Glutamatergic neuron (in vitro differentiated cells): ENCODE measurements around the gene ATG10. TPM values are rescaled to one million over a fixed set of nuclear protein-coding genes. Genes with fewer than 3 reads are reported as not detected.

Source experiments
- DNase-seq: peaks from one replicate; pipeline ENCODE4 v3.0.0; 2022
- H3K27ac Mint-ChIP-seq: one replicate; pipeline ENCODE4 v1.8.0; 2020; ENCODE audit warnings: mild to moderate bottlenecking, mixed read lengths, inconsistent platforms; ENCODE audit not compliant: unreplicated experiment
- H3K27me3 Mint-ChIP-seq: one replicate; pipeline ENCODE4 v1.8.0; 2020; ENCODE audit warnings: mild to moderate bottlenecking, moderate library complexity, mixed read lengths, inconsistent platforms; ENCODE audit not compliant: unreplicated experiment
- H3K36me3 Mint-ChIP-seq: one replicate; pipeline ENCODE4 v1.8.0; 2020; ENCODE audit warnings: mild to moderate bottlenecking, mixed read lengths, inconsistent platforms; ENCODE audit not compliant: unreplicated experiment
- H3K4me1 Mint-ChIP-seq: one replicate; pipeline ENCODE4 v1.8.0; 2020; ENCODE audit warnings: mild to moderate bottlenecking, low read depth, mixed read lengths, inconsistent platforms; ENCODE audit not compliant: unreplicated experiment
- H3K4me3 Mint-ChIP-seq: one replicate; pipeline ENCODE4 v1.8.0; 2020; ENCODE audit warnings: mild to moderate bottlenecking, mixed read lengths, inconsistent platforms; ENCODE audit not compliant: unreplicated experiment
- H3K9me3 Mint-ChIP-seq: one replicate; pipeline ENCODE4 v1.8.0; 2020; ENCODE audit warnings: mild to moderate bottlenecking, moderate library complexity, mixed read lengths, inconsistent platforms; ENCODE audit not compliant: unreplicated experiment
- CTCF ChIP-seq: fragments of 200-600 bp; sonication (generic); IDR thresholded peaks from one replicate; pipeline ENCODE4 v1.5.0; 2021; ENCODE audit not compliant: partially characterized antibody, unreplicated experiment
- long read RNA-seq: library from polyadenylated mRNA; unstranded; transcript quantifications from one replicate; pipeline ENCODE4 v2.0.0, GENCODE V29; 2020; ENCODE audit not compliant: unreplicated experiment
- total RNA-seq: library from RNA; stranded (reverse); fragmentation: NEBNext Ultra II Directional; extraction: Animal tissue kit (Norgen Biotek cat#: 25700); gene quantifications from one replicate; pipeline ENCODE4 v1.2.1, GENCODE V29; 2021; ENCODE audit not compliant: unreplicated experiment

The ATG10 gene
- total RNA-seq, result 12.1 TPM
- long read RNA-seq, partial matches to known transcripts, result 1 of 6 reads
- long read RNA-seq, other reads (novel, unspliced or antisense), result 5 of 6 reads

DNA sequence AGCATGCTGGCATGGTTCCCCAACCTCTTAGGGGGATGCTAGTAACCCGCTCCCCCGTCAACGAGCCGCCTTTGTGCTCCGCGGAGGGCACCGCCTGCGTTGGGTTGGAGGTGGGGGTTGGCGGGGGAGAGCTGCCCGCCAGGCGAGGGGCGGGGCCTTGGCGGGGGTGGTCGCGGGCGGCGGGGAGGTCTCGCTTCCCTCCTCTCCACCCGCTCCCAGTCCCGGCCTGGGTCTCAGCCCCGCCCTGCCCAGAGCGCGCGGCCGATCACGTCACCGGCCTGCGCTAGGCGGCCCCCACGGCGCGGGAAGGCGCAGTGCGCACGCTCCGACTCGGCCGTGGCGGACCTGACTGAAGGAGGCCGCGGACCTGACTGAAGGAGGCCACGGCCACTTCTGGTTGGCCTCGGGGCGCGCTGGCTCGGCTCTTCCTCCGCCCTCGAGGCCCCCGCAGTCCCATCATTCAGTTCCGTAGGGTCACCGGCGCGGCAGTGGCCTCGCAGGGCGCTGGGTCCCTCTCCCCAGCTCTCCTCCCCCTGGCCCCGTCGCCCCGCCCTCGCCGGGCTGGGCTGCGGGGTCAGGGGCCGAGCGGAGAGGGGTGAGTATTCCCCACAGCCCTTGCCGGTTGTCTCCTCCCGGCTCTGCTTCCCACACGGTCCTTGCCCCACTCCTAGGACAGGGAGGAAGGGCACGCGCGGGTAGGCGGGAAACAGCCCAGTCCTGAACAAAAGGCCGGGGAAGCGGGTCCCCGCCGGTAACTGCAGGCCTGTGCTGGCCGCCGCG lies at the start of gene ATG10:
ATG10 (plus strand) TSS at position 312 of the 780 bp plus-strand sequence. CDS start 15,548 bp downstream, outside the sequence.
- H3K9me3 Mint-ChIP-seq, result peaks cover 6% of the 10 kb centered on the region
- H3K27ac Mint-ChIP-seq, result peak within 1 kb of the TSS; percentile 99
- peak within 1 kb of the TSS; percentile 91 for H3K4me3 Mint-ChIP-seq
- H3K36me3 Mint-ChIP-seq, result no peaks in the 10 kb centered on the region
- H3K27me3 Mint-ChIP-seq, result no peaks in the 10 kb centered on the region
- DNase-seq, result peak; percentile 98
- no peak for TF ChIP-seq CTCF
- H3K4me1 Mint-ChIP-seq, result peaks cover 7% of the 10 kb centered on the region

- Mint-ChIP-seq H3K27ac (no peak overlapping the region), H3K4me1 (peaks cover 11% of the 10 kb centered on the region), H3K4me3 (no peak overlapping the region), H3K9me3 (peaks cover 7% of the 10 kb centered on the region), H3K36me3 (peaks cover 11% of the 10 kb centered on the region), H3K27me3 (peaks cover 4% of the 10 kb centered on the region)
- TF ChIP-seq CTCF, result no peak
- no peak for DNase-seq
Measured at GRCh38 chr5:81922854-81923279, 49.0 kb upstream of the ATG10 start.

DNA sequence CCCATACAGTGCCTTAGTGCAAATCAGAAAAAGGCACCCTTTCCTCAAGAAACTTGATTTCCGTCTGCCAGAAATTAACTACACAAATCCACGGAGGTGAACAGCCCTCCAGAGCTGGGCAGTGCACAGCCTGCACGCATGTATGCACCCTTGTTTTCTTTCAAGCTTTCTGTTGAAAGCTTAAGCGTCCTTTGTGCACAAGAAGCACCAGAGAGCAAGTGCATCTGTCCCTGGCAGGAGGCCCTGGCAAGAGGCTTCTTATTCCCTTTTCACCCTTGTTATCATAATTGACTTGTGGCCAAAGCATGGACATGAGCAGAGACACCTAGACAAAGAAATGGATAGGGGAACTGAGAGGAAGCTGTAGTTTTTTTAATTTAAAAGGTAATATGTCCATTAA lies 47.4 kb upstream of the ATG10 start:
- H3K36me3 Mint-ChIP-seq, result peaks cover 14% of the 10 kb centered on the region
- peaks cover 4% of the 10 kb centered on the region for H3K27me3 Mint-ChIP-seq
- peaks cover 11% of the 10 kb centered on the region for H3K4me1 Mint-ChIP-seq
- DNase-seq, result peak; percentile 15
- H3K4me3 Mint-ChIP-seq, result no peak overlapping the region
- no peak overlapping the region for H3K27ac Mint-ChIP-seq
- no peak for TF ChIP-seq CTCF
- peaks cover 5% of the 10 kb centered on the region for H3K9me3 Mint-ChIP-seq

- DNase-seq, result no peak
- Mint-ChIP-seq H3K4me3 (no peak overlapping the region), H3K4me1 (peaks cover 11% of the 10 kb centered on the region), H3K36me3 (peaks cover 14% of the 10 kb centered on the region), H3K27me3 (peaks cover 4% of the 10 kb centered on the region), H3K27ac (no peak overlapping the region), H3K9me3 (peaks cover 5% of the 10 kb centered on the region)
- TF ChIP-seq CTCF, result no peak
Measured at GRCh38 chr5:81925009-81925408, 46.8 kb upstream of the ATG10 start.

GRCh38 chr5:81925981-81926380 lies 45.8 kb upstream of the ATG10 start:
- no peak for DNase-seq
- H3K9me3 Mint-ChIP-seq, result peaks cover 5% of the 10 kb centered on the region
- H3K4me1 Mint-ChIP-seq, result peaks cover 11% of the 10 kb centered on the region
- H3K36me3 Mint-ChIP-seq, result peaks cover 14% of the 10 kb centered on the region
- H3K4me3 Mint-ChIP-seq, result no peak overlapping the region
- H3K27ac Mint-ChIP-seq, result no peak overlapping the region
- H3K27me3 Mint-ChIP-seq, result peaks cover 4% of the 10 kb centered on the region
- TF ChIP-seq CTCF, result no peak
